Gastrocnemius medialis (tissue), 4 donors: ENCODE measurements around the gene TTC23.

Source experiments
- POLR2A ChIP-seq, 2 donors: fragments of 450-650 bp; IDR thresholded peaks; one replicate each; pipeline ENCODE4 v1.6.1; 2017; ENCODE audit warnings: antibody characterized with exemption in 2 of 2, mild to moderate bottlenecking in 2 of 2, moderate library complexity in 2 of 2
- TF ChIP-seq, protein P1 (sequence below), 5 experiments: fragments of 450-650 bp in 3 of 5; fragments of 200-600 bp in 2 of 5; sonication (generic) in 2 of 5; IDR thresholded peaks in 4 of 5; conservative IDR thresholded peaks in 1 of 5; 1 replicate in 4 of 5; 2 replicates in 1 of 5; pipeline ENCODE4 v1.5.1; 2016 to 2019; ENCODE audit warnings: antibody characterized with exemption in 5 of 5, mild to moderate bottlenecking in 3 of 5, moderate library complexity in 3 of 5

DNA sequence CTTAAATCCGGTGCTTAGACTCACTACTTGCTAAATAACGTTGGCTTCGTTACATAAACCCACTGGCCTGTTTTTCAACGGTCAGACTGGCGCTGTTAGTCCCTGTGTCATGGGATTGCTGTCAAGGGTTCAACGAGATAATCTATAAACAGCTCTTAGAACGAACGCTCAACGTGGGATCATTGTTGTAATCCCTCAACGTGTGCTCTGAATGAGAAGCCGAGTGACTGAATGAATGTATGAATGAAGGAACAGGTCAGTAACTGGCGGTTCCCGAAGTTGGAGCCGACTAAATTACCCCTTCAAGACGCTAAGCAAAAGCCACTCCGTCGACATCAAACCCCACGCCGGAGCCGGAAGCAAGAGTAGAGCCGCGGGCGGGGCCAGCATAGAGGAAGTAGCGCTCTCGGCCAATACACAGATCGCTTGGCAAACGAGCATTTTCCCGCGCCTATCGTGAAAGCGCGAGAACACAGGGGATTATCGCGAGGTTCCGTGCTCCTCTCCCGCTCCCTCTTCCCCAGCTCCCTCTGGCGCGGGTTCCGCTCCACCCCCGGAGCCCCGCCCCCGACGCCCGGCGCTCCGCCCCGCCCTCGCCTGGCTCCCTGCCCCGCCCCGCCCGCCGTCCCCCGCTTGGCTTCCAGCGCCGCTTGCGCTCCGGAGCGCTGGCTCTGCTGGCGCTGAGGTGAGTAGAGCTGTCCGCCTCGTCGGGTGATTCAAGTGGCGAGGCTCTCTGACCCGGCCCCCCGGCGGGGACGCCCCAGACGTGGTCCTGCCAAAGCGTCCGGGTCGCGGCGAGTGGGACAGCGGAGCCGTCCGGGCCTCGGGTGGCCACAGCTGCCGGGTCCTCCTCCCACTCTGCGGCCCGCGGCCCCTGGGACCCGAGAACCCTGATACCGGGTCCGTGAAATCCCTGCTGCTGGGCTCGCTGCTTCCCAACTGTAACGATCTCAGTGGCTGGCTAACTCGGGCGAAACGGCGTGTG is 1.8 kb upstream of the TTC23 start, which contains the start of gene LRRC28:
- TF ChIP-seq, protein P1, sequence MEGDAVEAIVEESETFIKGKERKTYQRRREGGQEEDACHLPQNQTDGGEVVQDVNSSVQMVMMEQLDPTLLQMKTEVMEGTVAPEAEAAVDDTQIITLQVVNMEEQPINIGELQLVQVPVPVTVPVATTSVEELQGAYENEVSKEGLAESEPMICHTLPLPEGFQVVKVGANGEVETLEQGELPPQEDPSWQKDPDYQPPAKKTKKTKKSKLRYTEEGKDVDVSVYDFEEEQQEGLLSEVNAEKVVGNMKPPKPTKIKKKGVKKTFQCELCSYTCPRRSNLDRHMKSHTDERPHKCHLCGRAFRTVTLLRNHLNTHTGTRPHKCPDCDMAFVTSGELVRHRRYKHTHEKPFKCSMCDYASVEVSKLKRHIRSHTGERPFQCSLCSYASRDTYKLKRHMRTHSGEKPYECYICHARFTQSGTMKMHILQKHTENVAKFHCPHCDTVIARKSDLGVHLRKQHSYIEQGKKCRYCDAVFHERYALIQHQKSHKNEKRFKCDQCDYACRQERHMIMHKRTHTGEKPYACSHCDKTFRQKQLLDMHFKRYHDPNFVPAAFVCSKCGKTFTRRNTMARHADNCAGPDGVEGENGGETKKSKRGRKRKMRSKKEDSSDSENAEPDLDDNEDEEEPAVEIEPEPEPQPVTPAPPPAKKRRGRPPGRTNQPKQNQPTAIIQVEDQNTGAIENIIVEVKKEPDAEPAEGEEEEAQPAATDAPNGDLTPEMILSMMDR (IDR thresholded peaks at IDR 0.05 in 4 of 5, conservative IDR thresholded peaks at IDR 0.05 in 1 of 5), result no peak
- TF ChIP-seq POLR2A (IDR thresholded peaks at IDR 0.05), result peak; percentile 92 to 96
